CD14-positive monocyte (primary cell): ENCODE results near the gene CYTH4. TPM values are rescaled to one million over a fixed set of nuclear protein-coding genes. Genes with fewer than 3 reads are reported as not detected.

ENCODE experiments used
- DNase-seq, 3 donors: peaks; one replicate each; pipeline ENCODE4 v3.0.0-alpha.2; 2011 to 2022
- H2AFZ ChIP-seq: 2 replicates; pipeline ENCODE4 v1.6.0; 2012; ENCODE audit warnings: mild to moderate bottlenecking, low read depth, low read length, inconsistent platforms; ENCODE audit not compliant: insufficient read depth, poor library complexity, severe bottlenecking
- H3K27ac ChIP-seq, 2 donors: 1 replicate in 1 of 2; 2 replicates in 1 of 2; pipeline ENCODE4 v1.5.1; 2012 to 2013; ENCODE audit warnings: low read length in 2 of 2, control low read depth in 1 of 2, inconsistent platforms in 1 of 2, low read depth in 1 of 2, mild to moderate bottlenecking in 1 of 2
- H3K27me3 ChIP-seq, 2 donors: one replicate each; pipeline versions ENCODE4 v1.6.0 to v1.6.1; 2011 to 2013; ENCODE audit warnings: low read length in 2 of 2; ENCODE audit not compliant: control insufficient read depth in 2 of 2, insufficient read depth in 2 of 2
- H3K36me3 ChIP-seq, 2 donors: replicated peaks in 1 of 2; 1 replicate in 1 of 2; 2 replicates in 1 of 2; pipeline versions ENCODE4 v1.5.1 to v1.6.1; 2012 to 2013; ENCODE audit warnings: low read length in 2 of 2, control low read depth in 1 of 2, inconsistent platforms in 1 of 2, mild to moderate bottlenecking in 1 of 2; ENCODE audit not compliant: insufficient read depth in 2 of 2, control insufficient read depth in 1 of 2
- H3K4me1 ChIP-seq, 2 donors: 1 replicate in 1 of 2; 2 replicates in 1 of 2; pipeline versions ENCODE4 v1.5.1 to v1.6.1; 2012 to 2013; ENCODE audit warnings: low read length in 2 of 2, control low read depth in 1 of 2, inconsistent platforms in 1 of 2, mild to moderate bottlenecking in 1 of 2, moderate library complexity in 1 of 2; ENCODE audit not compliant: insufficient read depth in 2 of 2, control insufficient read depth in 1 of 2
- H3K4me2 ChIP-seq: replicated peaks from 2 replicates; pipeline ENCODE3; 2012; ENCODE audit warnings: low read length, moderate library complexity, mild to moderate bottlenecking; ENCODE audit not compliant: poor library complexity, severe bottlenecking; ENCODE audit errors: extremely low read depth
- H3K4me3 ChIP-seq, 3 experiments: fragments of 200-600 bp in 1 of 3; sonication (generic) in 1 of 3; replicated peaks in 1 of 3; 1 replicate in 2 of 3; 2 replicates in 1 of 3; pipeline ENCODE4 v1.5.1; 2011 to 2013; ENCODE audit warnings: low read length in 3 of 3, mild to moderate bottlenecking in 3 of 3, control low read depth in 2 of 3, low read depth in 2 of 3, inconsistent platforms in 1 of 3, moderate library complexity in 1 of 3
- H3K79me2 ChIP-seq: 2 replicates; pipeline ENCODE4 v1.6.0; 2012; ENCODE audit warnings: mild to moderate bottlenecking, control low read depth, inconsistent platforms, low read length, moderate library complexity; ENCODE audit not compliant: insufficient read depth
- H3K9ac ChIP-seq: 2 replicates; pipeline ENCODE4 v1.6.0; 2017; ENCODE audit warnings: low read length, mild to moderate bottlenecking; ENCODE audit not compliant: insufficient read depth, poor library complexity, severe bottlenecking
- H3K9me3 ChIP-seq, 2 donors: replicated peaks in 1 of 2; 1 replicate in 1 of 2; 2 replicates in 1 of 2; pipeline versions ENCODE4 v1.5.1 to v1.6.1; 2012 to 2013; ENCODE audit warnings: low read length in 2 of 2, control low read depth in 1 of 2; ENCODE audit not compliant: control insufficient read depth in 1 of 2, insufficient read depth in 1 of 2
- H4K20me1 ChIP-seq: 2 replicates; pipeline ENCODE4 v1.6.0; 2012; ENCODE audit warnings: mild to moderate bottlenecking, low read length, control low read depth, moderate library complexity; ENCODE audit not compliant: insufficient read depth
- H3K27ac Mint-ChIP-seq, 7 donors: one replicate each; pipeline ENCODE4 v1.8.0; 2020; ENCODE audit warnings: mild to moderate bottlenecking in 7 of 7, mixed read lengths in 7 of 7, moderate library complexity in 6 of 7, inconsistent platforms in 2 of 7
- H3K27me3 Mint-ChIP-seq, 3 donors: one replicate each; pipeline ENCODE4 v1.8.0; 2021 to 2022; ENCODE audit warnings: low read depth in 3 of 3, mild to moderate bottlenecking in 3 of 3, mixed read lengths in 3 of 3, moderate library complexity in 3 of 3, inconsistent platforms in 1 of 3
- H3K36me3 Mint-ChIP-seq, 2 donors: one replicate each; pipeline ENCODE4 v1.8.0; 2020; ENCODE audit warnings: mixed read lengths in 2 of 2, inconsistent platforms in 1 of 2, mild to moderate bottlenecking in 1 of 2
- H3K4me1 Mint-ChIP-seq: one replicate; pipeline ENCODE4 v1.8.0; 2020; ENCODE audit warnings: mild to moderate bottlenecking, mixed read lengths
- H3K4me3 Mint-ChIP-seq, 2 donors: one replicate each; pipeline ENCODE4 v1.8.0; 2020; ENCODE audit warnings: mild to moderate bottlenecking in 2 of 2, mixed read lengths in 2 of 2, moderate library complexity in 1 of 2
- H3K9me3 Mint-ChIP-seq, 7 donors: one replicate each; pipeline ENCODE4 v1.8.0; 2020 to 2022; ENCODE audit warnings: mixed read lengths in 7 of 7, mild to moderate bottlenecking in 6 of 7, moderate library complexity in 6 of 7, inconsistent platforms in 2 of 7
- WGBS: methylation state at CpG from one replicate; pipeline ENCODE4 v1.1.5; 2013; ENCODE audit warnings: missing lambda C conversion rate; ENCODE audit not compliant: insufficient coverage; 5-methylcytosine and 5-hydroxymethylcytosine counted together
- intact Hi-C, 2 donors: fragments of 100-400 bp; cut with micrococcal nuclease; formaldehyde crosslinking; loops; one replicate each; pipeline versions ENCODE4 v1.15.0 to v1.15.1; 2023
- polyA plus RNA-seq, 3 donors: library from polyadenylated mRNA; depleted of rRNA in 1 of 3; unstranded in 2 of 3; stranded (reverse) in 1 of 3; fragments of 300-500 nt in 2 of 3; fragments of >200 nt in 1 of 3; fragmentation: Illumina TruSeq in 2 of 3; gene quantifications; 1 replicate in 2 of 3; 2 replicates in 1 of 3; pipeline ENCODE4 v1.2.3, GENCODE V29; 2012 to 2021
- TF ChIP-seq, protein P1 (sequence below): fragments of 200-600 bp; IDR thresholded peaks from one replicate; pipeline ENCODE4 v1.8.0; 2022; ENCODE audit warnings: antibody characterized with exemption, mild to moderate bottlenecking

Gene CYTH4
- polyA plus RNA-seq, 3 donors, result 51.0 to 254 (median 70.0) TPM

DNA sequence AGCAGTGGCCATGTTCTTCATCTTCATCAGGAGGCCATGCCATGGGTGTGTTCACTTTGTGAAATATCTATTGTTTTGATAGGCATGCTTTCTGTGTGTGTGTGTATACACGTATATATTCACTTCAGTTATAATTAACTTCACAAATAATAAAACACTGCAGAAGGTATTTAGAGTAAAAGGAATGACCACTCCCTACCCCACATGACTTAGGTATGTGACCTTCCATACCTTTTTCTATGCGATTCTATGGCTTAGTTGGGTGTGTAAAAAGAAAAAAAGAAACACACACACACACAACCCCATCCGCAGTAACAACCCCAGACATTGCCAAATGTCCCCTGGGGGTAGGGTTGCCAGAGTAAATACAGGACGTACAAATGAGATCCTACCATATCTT, 72.0 kb downstream of the CYTH4 start:
- intact Hi-C loops, result no loop called here
- Mint-ChIP-seq H3K27me3 (peaks cover 3 to 12% (median 6%) of the 10 kb centered on the region in 3 donors), H3K4me3 (no peak overlapping the region), H3K36me3 (no peaks in the 10 kb centered on the region), H3K27ac (no peak overlapping the region), H3K4me1 (peaks cover 4% of the 10 kb centered on the region), H3K9me3 (peaks cover 0 to 2% (median 0%) of the 10 kb centered on the region in 7 donors)
- Histone ChIP-seq H3K79me2 (no peaks in the 10 kb centered on the region), H3K4me3 (no peak overlapping the region), H3K4me1 (no peaks in the 10 kb centered on the region), H3K9ac (no peak overlapping the region), H3K27me3 (no peaks in the 10 kb centered on the region), H3K36me3 (no peaks in the 10 kb centered on the region), H3K9me3 (no peaks in the 10 kb centered on the region), H2AFZ (no peak overlapping the region), H3K27ac (no peak overlapping the region), H4K20me1 (no peaks in the 10 kb centered on the region), H3K4me2 (no peak overlapping the region)
- WGBS, result no CpG with 5 or more reads among the region's 4 CpGs
- TF ChIP-seq, protein P1, sequence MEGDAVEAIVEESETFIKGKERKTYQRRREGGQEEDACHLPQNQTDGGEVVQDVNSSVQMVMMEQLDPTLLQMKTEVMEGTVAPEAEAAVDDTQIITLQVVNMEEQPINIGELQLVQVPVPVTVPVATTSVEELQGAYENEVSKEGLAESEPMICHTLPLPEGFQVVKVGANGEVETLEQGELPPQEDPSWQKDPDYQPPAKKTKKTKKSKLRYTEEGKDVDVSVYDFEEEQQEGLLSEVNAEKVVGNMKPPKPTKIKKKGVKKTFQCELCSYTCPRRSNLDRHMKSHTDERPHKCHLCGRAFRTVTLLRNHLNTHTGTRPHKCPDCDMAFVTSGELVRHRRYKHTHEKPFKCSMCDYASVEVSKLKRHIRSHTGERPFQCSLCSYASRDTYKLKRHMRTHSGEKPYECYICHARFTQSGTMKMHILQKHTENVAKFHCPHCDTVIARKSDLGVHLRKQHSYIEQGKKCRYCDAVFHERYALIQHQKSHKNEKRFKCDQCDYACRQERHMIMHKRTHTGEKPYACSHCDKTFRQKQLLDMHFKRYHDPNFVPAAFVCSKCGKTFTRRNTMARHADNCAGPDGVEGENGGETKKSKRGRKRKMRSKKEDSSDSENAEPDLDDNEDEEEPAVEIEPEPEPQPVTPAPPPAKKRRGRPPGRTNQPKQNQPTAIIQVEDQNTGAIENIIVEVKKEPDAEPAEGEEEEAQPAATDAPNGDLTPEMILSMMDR, result no peak
- no peak for DNase-seq

DNA sequence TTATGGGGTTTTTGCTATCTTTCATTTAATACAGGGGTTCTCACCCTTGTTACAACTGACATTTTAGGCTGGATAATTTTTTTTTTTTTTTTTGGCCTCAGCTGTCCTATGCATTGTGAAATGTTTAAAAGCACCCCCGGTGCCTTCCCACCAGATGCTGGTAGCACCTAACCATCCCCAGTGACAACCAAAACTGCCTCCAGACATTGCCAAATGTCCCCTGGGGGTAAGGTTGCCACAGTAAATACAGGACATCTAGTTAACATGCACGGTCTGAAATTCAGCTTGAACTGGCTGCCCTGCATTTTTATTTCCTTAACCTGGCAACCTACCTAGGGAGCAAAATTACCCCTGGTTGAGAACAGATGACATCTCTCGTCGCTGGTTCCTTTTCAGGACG, 72.4 kb downstream of the CYTH4 start:
- Histone ChIP-seq H3K9ac (no peak overlapping the region), H3K4me1 (no peaks in the 10 kb centered on the region), H2AFZ (no peak overlapping the region), H4K20me1 (no peaks in the 10 kb centered on the region), H3K36me3 (no peaks in the 10 kb centered on the region), H3K4me2 (no peak overlapping the region), H3K27me3 (no peaks in the 10 kb centered on the region), H3K9me3 (no peaks in the 10 kb centered on the region), H3K4me3 (no peak overlapping the region), H3K79me2 (no peaks in the 10 kb centered on the region), H3K27ac (no peak overlapping the region)
- peaks cover 3 to 14% (median 6%) of the 10 kb centered on the region in 3 donors for H3K27me3 Mint-ChIP-seq
- TF ChIP-seq, protein P1, result no peak
- H3K27ac Mint-ChIP-seq, result no peak overlapping the region
- no peaks in the 10 kb centered on the region for H3K36me3 Mint-ChIP-seq
- no peak for DNase-seq
- peaks cover 4% of the 10 kb centered on the region for H3K4me1 Mint-ChIP-seq
- no peak overlapping the region for H3K4me3 Mint-ChIP-seq
- H3K9me3 Mint-ChIP-seq, result peaks cover 0 to 2% (median 0%) of the 10 kb centered on the region in 7 donors
- 90% methylated on average over 2 of the region's 5 CpGs for WGBS
- intact Hi-C loops, result no loop called here
